ENCODE results near the gene PRM2.

PRM2 gene

DNA sequence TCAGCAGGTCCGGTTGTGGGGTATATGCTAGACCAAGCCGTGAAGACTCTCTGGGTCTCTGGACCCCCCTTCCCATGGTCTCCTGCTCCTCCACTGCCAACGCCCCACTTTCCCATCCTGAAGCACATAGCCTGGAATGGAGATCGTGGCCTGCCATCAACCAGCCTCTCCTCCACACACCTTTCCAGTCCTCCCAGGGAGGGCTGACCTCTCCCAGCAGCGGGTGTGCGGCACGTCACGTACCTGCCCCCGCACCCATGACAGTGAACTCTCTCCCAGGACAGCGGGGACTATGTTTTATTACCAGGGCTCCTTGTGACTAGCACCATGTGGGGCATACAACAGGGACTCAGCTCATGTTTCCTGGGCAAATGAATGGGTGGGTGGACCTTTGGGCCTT, 4.7 kb downstream of the PRM2 start:
- TF ChIP-seq FOXP2 (optimal IDR thresholded peaks at IDR 0.05; ENCODE audit: borderline replicate concordance, extremely low read depth, extremely low read length, insufficient read depth) (no peak), SIN3A (IDR thresholded peaks at IDR 0.05; ENCODE audit: borderline replicate concordance, insufficient read depth, low read length) (no peak), POLR2AphosphoS5 (IDR thresholded peaks at IDR 0.05; ENCODE audit: low read depth, low read length) (no peak), TAF1 (IDR thresholded peaks at IDR 0.05; ENCODE audit: borderline replicate concordance, insufficient read depth, low read length) (no peak), REST (IDR thresholded peaks at IDR 0.05; ENCODE audit: insufficient read depth in 1 of 2, low read depth in 2 of 2, low read length in 2 of 2) (no peak)

- TF ChIP-seq SIN3A (IDR thresholded peaks at IDR 0.05; ENCODE audit: borderline replicate concordance, insufficient read depth, low read length) (no peak), POLR2AphosphoS5 (IDR thresholded peaks at IDR 0.05; ENCODE audit: low read depth, low read length) (no peak), FOXP2 (optimal IDR thresholded peaks at IDR 0.05; ENCODE audit: borderline replicate concordance, extremely low read depth, extremely low read length, insufficient read depth) (no peak), REST (IDR thresholded peaks at IDR 0.05; ENCODE audit: insufficient read depth in 1 of 2, low read depth in 2 of 2, low read length in 2 of 2) (no peak), TAF1 (IDR thresholded peaks at IDR 0.05; ENCODE audit: borderline replicate concordance, insufficient read depth, low read length) (no peak)
These were observed 5.6 kb downstream of the PRM2 start for GRCh38 chr16:11270602-11271162.

DNA sequence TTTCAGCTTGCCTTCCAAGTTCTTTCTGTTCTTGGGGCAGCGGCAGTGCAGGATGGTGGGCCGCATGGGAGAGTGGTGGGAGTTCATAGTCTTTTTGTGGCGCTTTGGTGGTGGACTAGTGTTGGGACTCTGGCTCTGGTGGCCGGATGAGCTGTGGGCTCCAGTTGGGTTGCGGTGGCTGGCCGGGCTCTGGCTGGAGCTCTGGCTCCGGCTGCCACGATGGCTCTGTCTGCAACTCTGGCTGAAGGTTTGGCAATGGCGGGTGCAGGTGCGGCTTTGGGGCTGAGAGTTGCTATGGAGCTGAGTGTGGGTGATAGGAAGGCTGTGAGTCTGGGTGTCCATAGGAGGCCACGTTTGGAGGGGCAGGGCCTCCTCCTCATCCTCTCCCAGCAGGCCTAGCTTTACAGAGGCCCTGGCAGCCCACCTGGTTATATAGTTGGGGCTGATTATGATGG, 7.3 kb downstream of the PRM2 start, which contains the start of gene TNP2:
Gene TNP2 (minus strand): TSS at position 405 of the 455 bp plus-strand sequence. CDS start 63 bp downstream, at position 342.
- TF ChIP-seq FOXP2 (optimal IDR thresholded peaks at IDR 0.05; ENCODE audit: borderline replicate concordance, extremely low read depth, extremely low read length, insufficient read depth): no peak
- no peak for TF ChIP-seq POLR2AphosphoS5 (IDR thresholded peaks at IDR 0.05; ENCODE audit: low read depth, low read length)
- no peak for TF ChIP-seq TAF1 (IDR thresholded peaks at IDR 0.05; ENCODE audit: borderline replicate concordance, insufficient read depth, low read length)
- TF ChIP-seq SIN3A (IDR thresholded peaks at IDR 0.05; ENCODE audit: borderline replicate concordance, insufficient read depth, low read length): no peak
- no peak for TF ChIP-seq REST (IDR thresholded peaks at IDR 0.05; ENCODE audit: insufficient read depth in 1 of 2, low read depth in 2 of 2, low read length in 2 of 2)

GRCh38 chr16:11265124-11265523, 11.2 kb downstream of the PRM2 start:
- TF ChIP-seq SIN3A (IDR thresholded peaks at IDR 0.05; ENCODE audit: borderline replicate concordance, insufficient read depth, low read length) (no peak), FOXP2 (optimal IDR thresholded peaks at IDR 0.05; ENCODE audit: borderline replicate concordance, extremely low read depth, extremely low read length, insufficient read depth) (no peak), POLR2AphosphoS5 (IDR thresholded peaks at IDR 0.05; ENCODE audit: low read depth, low read length) (no peak), REST (IDR thresholded peaks at IDR 0.05; ENCODE audit: insufficient read depth in 1 of 2, low read depth in 2 of 2, low read length in 2 of 2) (no peak), TAF1 (IDR thresholded peaks at IDR 0.05; ENCODE audit: borderline replicate concordance, insufficient read depth, low read length) (no peak)

All from PFSK-1 (cell line).